Lower leg skin (tissue), 3 donors: Measurements from ENCODE around the gene IL32.

Experiments
- POLR2A ChIP-seq, 2 donors: fragments of 450-650 bp; IDR thresholded peaks; one replicate each; pipeline ENCODE4 v1.6.1; 2016 to 2017; ENCODE audit warnings: antibody characterized with exemption in 2 of 2, mild to moderate bottlenecking in 1 of 2, moderate library complexity in 1 of 2
- TF ChIP-seq, protein P1 (sequence below), 3 donors: fragments of 450-650 bp; IDR thresholded peaks; one replicate each; pipeline ENCODE4 v1.5.1; 2016; ENCODE audit warnings: antibody characterized with exemption in 3 of 3, mild to moderate bottlenecking in 3 of 3, moderate library complexity in 2 of 3

GRCh38 chr16:3066440-3066748 is 954 bp downstream of the IL32 start:
- TF ChIP-seq, protein P1, sequence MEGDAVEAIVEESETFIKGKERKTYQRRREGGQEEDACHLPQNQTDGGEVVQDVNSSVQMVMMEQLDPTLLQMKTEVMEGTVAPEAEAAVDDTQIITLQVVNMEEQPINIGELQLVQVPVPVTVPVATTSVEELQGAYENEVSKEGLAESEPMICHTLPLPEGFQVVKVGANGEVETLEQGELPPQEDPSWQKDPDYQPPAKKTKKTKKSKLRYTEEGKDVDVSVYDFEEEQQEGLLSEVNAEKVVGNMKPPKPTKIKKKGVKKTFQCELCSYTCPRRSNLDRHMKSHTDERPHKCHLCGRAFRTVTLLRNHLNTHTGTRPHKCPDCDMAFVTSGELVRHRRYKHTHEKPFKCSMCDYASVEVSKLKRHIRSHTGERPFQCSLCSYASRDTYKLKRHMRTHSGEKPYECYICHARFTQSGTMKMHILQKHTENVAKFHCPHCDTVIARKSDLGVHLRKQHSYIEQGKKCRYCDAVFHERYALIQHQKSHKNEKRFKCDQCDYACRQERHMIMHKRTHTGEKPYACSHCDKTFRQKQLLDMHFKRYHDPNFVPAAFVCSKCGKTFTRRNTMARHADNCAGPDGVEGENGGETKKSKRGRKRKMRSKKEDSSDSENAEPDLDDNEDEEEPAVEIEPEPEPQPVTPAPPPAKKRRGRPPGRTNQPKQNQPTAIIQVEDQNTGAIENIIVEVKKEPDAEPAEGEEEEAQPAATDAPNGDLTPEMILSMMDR (IDR thresholded peaks at IDR 0.05) = no peak
- TF ChIP-seq POLR2A (IDR thresholded peaks at IDR 0.05) = no peak
